Panc1 (cell line): ENCODE data around the gene SLC9A1.

ENCODE experiments used
- CTCF ChIP-seq: fragments of 450-650 bp; IDR thresholded peaks from 2 replicates; pipeline ENCODE4 v1.5.1; 2017; ENCODE audit warnings: mild to moderate bottlenecking
- POLR2AphosphoS5 ChIP-seq: IDR thresholded peaks from 2 replicates; pipeline ENCODE4 v1.6.1; 2012; ENCODE audit warnings: mild to moderate bottlenecking, low read depth, low read length, moderate library complexity
- TCF7L2 ChIP-seq: IDR thresholded peaks from 2 replicates; pipeline ENCODE4 v1.6.1; 2011; ENCODE audit warnings: mild to moderate bottlenecking, low read depth, low read length, inconsistent platforms

- TF ChIP-seq CTCF (no peak), TCF7L2 (no peak), POLR2AphosphoS5 (no peak)
Observed at GRCh38 chr1:27090911-27091310, 64.0 kb downstream of the SLC9A1 start.
